Body of pancreas (tissue), 4 donors: Measurements from ENCODE around the gene GALNT2.

ENCODE experiments used
- POLR2A ChIP-seq, 3 donors: fragments of 450-650 bp; IDR thresholded peaks; one replicate each; pipeline ENCODE4 v1.6.1; 2016; ENCODE audit warnings: antibody characterized with exemption in 3 of 3, mild to moderate bottlenecking in 2 of 3
- TF ChIP-seq, protein P1 (sequence below), 7 experiments: fragments of 450-650 bp in 4 of 7; fragments of 200-600 bp in 3 of 7; sonication (generic) in 3 of 7; IDR thresholded peaks; one replicate each; pipeline ENCODE4 v1.5.1; 2016 to 2019; ENCODE audit warnings: antibody characterized with exemption in 7 of 7

DNA sequence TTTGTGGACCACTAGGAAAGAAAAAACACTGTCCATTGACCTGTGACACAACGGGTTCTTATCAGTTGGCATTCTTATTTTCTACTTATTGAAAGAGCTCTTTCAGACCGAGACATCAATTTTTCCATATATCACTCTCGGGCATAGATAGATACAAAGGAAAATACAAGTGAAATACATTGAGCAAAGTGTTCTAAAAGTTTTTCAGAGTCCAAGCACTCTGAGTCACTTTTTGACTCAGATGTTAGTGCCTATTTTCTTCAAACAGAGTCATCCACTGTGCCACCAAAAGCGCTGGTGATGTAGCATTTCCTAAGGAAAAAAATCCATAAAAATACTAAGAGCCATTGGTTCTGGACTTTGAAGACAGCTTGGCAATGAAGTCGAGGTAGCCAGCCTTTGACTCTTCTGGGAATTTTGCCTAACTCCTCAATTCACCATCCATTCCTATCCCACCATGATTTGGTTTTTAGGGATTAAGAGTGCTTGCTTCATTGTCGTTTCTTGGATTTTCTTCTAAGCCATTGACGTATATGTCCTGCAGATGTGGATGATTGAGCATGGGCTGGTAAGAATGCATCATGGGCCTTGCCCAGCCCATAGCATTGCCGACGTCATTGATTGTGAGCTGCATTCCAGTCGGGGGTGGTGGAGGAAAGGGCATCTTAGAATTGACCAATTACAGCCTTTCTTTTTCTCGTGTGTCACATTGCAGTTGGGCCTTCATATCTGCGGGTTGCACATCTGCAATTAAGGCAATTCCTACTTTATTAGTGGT is 10.6 kb downstream of the GALNT2 start:
- TF ChIP-seq, protein P1, sequence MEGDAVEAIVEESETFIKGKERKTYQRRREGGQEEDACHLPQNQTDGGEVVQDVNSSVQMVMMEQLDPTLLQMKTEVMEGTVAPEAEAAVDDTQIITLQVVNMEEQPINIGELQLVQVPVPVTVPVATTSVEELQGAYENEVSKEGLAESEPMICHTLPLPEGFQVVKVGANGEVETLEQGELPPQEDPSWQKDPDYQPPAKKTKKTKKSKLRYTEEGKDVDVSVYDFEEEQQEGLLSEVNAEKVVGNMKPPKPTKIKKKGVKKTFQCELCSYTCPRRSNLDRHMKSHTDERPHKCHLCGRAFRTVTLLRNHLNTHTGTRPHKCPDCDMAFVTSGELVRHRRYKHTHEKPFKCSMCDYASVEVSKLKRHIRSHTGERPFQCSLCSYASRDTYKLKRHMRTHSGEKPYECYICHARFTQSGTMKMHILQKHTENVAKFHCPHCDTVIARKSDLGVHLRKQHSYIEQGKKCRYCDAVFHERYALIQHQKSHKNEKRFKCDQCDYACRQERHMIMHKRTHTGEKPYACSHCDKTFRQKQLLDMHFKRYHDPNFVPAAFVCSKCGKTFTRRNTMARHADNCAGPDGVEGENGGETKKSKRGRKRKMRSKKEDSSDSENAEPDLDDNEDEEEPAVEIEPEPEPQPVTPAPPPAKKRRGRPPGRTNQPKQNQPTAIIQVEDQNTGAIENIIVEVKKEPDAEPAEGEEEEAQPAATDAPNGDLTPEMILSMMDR (IDR thresholded peaks at IDR 0.05) = no peak
- TF ChIP-seq POLR2A (IDR thresholded peaks at IDR 0.05) = no peak
